ENCODE measurements around the gene FASTK. TPM values are rescaled to one million over a fixed set of nuclear protein-coding genes. Genes with fewer than 3 reads are reported as not detected.
"Not testable (repeated sequence)": the region's sequence is repeated elsewhere in the genome, so short reads cannot be mapped to it uniquely, and the experiment has no call there.

FASTK gene
- total and polyA plus RNA-seq, 3 donors from 2014 or later, result 60.3 to 124 (median 114) TPM

GRCh38 chr7:151045262-151045661 lies 35.3 kb downstream of the FASTK start:
- intact Hi-C loops (cut with DNase I; ENCODE audit: low total_unique reads), result no loop called here
- Histone ChIP-seq H3K36me3 (ENCODE audit: low read depth, missing control alignments) (no peaks in the 10 kb centered on the region), H3K4me1 (no peaks in the 10 kb centered on the region), H3K4me3 (no peak overlapping the region), H3K27ac (no peak overlapping the region), H3K27me3 (no peaks in the 10 kb centered on the region), H3K9me3 (no peaks in the 10 kb centered on the region)
- TF ChIP-seq POLR2A (IDR thresholded peaks at IDR 0.05), result no peak
- TF ChIP-seq, protein P1, sequence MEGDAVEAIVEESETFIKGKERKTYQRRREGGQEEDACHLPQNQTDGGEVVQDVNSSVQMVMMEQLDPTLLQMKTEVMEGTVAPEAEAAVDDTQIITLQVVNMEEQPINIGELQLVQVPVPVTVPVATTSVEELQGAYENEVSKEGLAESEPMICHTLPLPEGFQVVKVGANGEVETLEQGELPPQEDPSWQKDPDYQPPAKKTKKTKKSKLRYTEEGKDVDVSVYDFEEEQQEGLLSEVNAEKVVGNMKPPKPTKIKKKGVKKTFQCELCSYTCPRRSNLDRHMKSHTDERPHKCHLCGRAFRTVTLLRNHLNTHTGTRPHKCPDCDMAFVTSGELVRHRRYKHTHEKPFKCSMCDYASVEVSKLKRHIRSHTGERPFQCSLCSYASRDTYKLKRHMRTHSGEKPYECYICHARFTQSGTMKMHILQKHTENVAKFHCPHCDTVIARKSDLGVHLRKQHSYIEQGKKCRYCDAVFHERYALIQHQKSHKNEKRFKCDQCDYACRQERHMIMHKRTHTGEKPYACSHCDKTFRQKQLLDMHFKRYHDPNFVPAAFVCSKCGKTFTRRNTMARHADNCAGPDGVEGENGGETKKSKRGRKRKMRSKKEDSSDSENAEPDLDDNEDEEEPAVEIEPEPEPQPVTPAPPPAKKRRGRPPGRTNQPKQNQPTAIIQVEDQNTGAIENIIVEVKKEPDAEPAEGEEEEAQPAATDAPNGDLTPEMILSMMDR (IDR thresholded peaks at IDR 0.05), result no peak
- WGBS, 2 donors, result 83 to 87% methylated on average over 3 to 11 of the region's 11 CpGs
- no peak for DNase-seq

- Histone ChIP-seq H3K27me3 (no peaks in the 10 kb centered on the region), H3K4me1 (peaks cover 12% of the 10 kb centered on the region), H3K27ac (no peak overlapping the region), H3K9me3 (no peaks in the 10 kb centered on the region), H3K4me3 (no peak overlapping the region), H3K36me3 (ENCODE audit: low read depth, missing control alignments) (no peaks in the 10 kb centered on the region)
- WGBS, 2 donors, result 91 to 98% methylated on average over 9 to 19 of the region's 20 CpGs
- DNase-seq, result no peak
- TF ChIP-seq, protein P1 (IDR thresholded peaks at IDR 0.05), result no peak
- no peak for TF ChIP-seq POLR2A (IDR thresholded peaks at IDR 0.05)
- intact Hi-C loops (cut with DNase I; ENCODE audit: low total_unique reads), result no loop called here
Observed at GRCh38 chr7:151043959-151044358, 36.6 kb downstream of the FASTK start.

DNA sequence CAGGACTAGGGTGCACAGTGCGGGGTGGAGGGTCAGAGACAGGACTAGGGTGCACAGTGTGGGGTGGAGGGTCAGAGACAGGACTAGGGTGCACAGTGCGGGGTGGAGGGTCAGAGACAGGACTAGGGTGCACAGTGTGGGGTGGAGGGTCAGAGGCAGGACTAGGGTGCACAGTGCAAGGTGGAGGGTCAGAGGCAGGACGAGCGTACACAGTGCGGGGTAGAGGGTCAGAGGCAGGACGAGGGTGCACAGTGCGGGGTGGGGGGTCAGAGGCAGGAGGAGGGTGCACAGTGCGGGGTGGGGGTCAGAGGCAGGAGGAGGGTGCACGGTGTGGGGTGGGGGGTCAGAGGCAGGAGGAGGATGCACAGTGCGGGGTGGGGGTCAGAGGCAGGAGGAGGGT lies 37.2 kb downstream of the FASTK start:
- 91 to 94% methylated on average over 10 of the region's 10 CpGs for WGBS, 2 donors
- H3K9me3 ChIP-seq; H3K4me3 ChIP-seq; H3K27me3 ChIP-seq; DNase-seq; H3K27ac ChIP-seq; H3K36me3 ChIP-seq (ENCODE audit: low read depth, missing control alignments); intact Hi-C loops (cut with DNase I; ENCODE audit: low total_unique reads): not testable (repeated sequence)
- peaks cover 17% of the 10 kb centered on the region for H3K4me1 ChIP-seq

DNA sequence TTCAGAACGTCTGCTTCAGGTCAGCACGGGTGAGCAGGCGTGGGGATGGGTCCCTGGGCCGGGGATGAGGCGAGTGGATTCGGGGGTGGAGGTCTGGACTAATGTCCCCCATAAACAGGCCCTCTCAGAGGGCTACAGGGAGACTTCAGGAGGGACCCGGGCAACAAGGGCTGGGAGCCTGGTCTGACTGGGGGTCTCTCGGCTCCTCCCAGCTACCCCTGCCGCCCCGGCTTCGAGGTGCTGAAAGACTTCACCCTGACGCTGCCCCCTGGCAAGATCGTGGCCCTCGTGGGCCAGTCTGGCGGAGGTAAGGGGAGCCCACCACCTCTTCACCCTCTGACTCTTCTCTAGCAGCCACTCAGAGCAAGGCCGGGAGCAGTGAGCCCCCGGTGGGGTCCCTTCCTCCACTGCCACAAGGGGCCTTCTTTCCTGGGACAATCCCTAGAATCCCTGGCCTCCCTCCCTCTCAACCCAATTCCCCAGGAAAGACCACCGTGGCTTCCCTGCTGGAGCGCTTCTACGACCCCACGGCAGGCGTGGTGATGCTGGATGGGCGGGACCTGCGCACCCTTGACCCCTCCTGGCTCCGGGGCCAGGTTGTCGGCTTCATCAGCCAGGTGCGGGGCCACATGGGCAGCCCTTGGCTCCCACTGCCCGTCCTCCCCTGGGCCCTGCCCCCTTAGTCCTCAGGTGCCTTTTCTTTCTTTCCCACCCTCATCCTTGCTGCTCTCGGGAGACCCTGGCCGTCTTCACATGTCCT lies 39.8 kb downstream of the FASTK start:
- no peaks in the 10 kb centered on the region for H3K27me3 ChIP-seq
- H3K4me1 ChIP-seq, result peaks cover 19% of the 10 kb centered on the region
- no peak overlapping the region for H3K4me3 ChIP-seq
- no peak for DNase-seq
- 90 to 96% methylated on average over 11 to 30 of the region's 30 CpGs for WGBS, 2 donors
- no peaks in the 10 kb centered on the region for H3K36me3 ChIP-seq (ENCODE audit: low read depth, missing control alignments)
- TF ChIP-seq, protein P1 (IDR thresholded peaks at IDR 0.05), result no peak
- no peak for TF ChIP-seq POLR2A (IDR thresholded peaks at IDR 0.05)
- intact Hi-C loops (cut with DNase I; ENCODE audit: low total_unique reads), result no loop called here
- H3K27ac ChIP-seq, result no peak overlapping the region
- H3K9me3 ChIP-seq, result no peaks in the 10 kb centered on the region

DNA sequence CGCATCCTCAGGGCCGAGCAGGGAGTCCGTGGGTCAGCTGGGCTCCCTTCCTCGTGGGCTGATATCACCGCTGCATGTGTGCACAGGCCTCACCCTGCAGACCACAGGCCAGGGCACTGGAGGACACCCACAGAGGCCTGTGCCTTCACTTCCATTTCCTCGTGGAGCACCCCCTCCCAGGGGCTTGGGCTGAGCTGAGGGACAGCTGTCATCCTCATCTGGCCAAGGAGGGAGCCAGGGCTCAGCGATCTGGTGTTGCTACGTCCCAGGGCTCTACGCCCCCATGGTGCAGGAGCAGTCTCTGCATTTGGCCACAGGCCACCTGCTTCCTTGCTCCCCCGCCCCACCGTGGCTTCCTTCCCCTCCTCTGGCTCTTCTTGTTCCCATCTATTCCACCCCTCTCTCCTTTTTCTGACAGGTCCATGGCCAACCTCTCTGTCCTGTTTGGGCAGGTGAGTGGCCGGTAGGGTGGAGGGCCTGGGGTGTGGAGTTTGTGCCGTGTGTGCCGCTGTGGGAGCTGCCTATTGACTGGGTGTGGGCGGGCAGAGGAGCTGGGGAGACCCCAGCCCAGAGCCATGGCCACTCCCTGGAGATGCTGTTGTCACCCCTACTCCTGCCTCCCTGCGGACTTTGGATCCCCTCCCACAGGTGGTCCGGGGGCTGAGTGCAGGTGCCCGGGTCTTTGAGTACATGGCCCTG lies 40.6 kb downstream of the FASTK start:
- H3K4me3 ChIP-seq, result no peak overlapping the region
- no peak for DNase-seq
- intact Hi-C loops (cut with DNase I; ENCODE audit: low total_unique reads), result no loop called here
- H3K9me3 ChIP-seq, result no peaks in the 10 kb centered on the region
- no peaks in the 10 kb centered on the region for H3K27me3 ChIP-seq
- WGBS, 2 donors, result 53 to 61% methylated on average over 10 to 18 of the region's 18 CpGs
- TF ChIP-seq, protein P1 (IDR thresholded peaks at IDR 0.05), result no peak
- no peak for TF ChIP-seq POLR2A (IDR thresholded peaks at IDR 0.05)
- H3K4me1 ChIP-seq, result peaks cover 19% of the 10 kb centered on the region
- peak overlapping the region in 1 of 2 donors; percentile 69 for H3K27ac ChIP-seq
- H3K36me3 ChIP-seq (ENCODE audit: low read depth, missing control alignments), result no peaks in the 10 kb centered on the region

Measured in testis (tissue), 3 donors.